HG03575 (cell line): ENCODE results near the gene SSR2.

ENCODE experiments used
- ATAC-seq: cut with Tn5 transposase; IDR thresholded peaks from one replicate; pipeline ENCODE4 v1.9.1; 2021; ENCODE audit not compliant: unreplicated experiment, insufficient number of reproducible peaks, low FRiP score; ENCODE audit errors: extremely low read depth

The SSR2 gene

GRCh38 chr1:155977690-155978324 is 42.9 kb downstream of the SSR2 start:
- ATAC-seq = no peak

GRCh38 chr1:155976913-155977689 is 43.6 kb downstream of the SSR2 start:
- no peak for ATAC-seq

GRCh38 chr1:155976062-155976912 is 44.5 kb downstream of the SSR2 start:
- no peak for ATAC-seq

- ATAC-seq = no peak
These were observed 45.2 kb downstream of the SSR2 start for GRCh38 chr1:155975375-155976061.

GRCh38 chr1:155974208-155975115 is 46.3 kb downstream of the SSR2 start:
- ATAC-seq = no peak

GRCh38 chr1:155973723-155974122 is 47.0 kb downstream of the SSR2 start:
- ATAC-seq = no peak

- ATAC-seq = no peak
These were observed 48.6 kb downstream of the SSR2 start for GRCh38 chr1:155971910-155972809.

- ATAC-seq = no peak
These were observed 50.1 kb downstream of the SSR2 start for GRCh38 chr1:155970531-155971167.

- no peak for ATAC-seq
These were observed 51.4 kb downstream of the SSR2 start for GRCh38 chr1:155969377-155969791.

GRCh38 chr1:155968670-155969069 is 52.1 kb downstream of the SSR2 start:
- ATAC-seq = no peak

GRCh38 chr1:155968051-155968400 is 52.7 kb downstream of the SSR2 start:
- ATAC-seq = no peak

GRCh38 chr1:155967341-155968050 is 53.3 kb downstream of the SSR2 start:
- no peak for ATAC-seq

- no peak for ATAC-seq
These were observed 54.0 kb downstream of the SSR2 start for GRCh38 chr1:155966750-155967149.

GRCh38 chr1:155966135-155966534 is 54.6 kb downstream of the SSR2 start:
- ATAC-seq = no peak

- ATAC-seq = no peak
These were observed 56.6 kb downstream of the SSR2 start for GRCh38 chr1:155964193-155964592.

- ATAC-seq = no peak
These were observed 58.0 kb downstream of the SSR2 start for GRCh38 chr1:155962599-155963211.
